ENCODE data around the gene JAK1.

- no peak for TF ChIP-seq CTCF (IDR thresholded peaks at IDR 0.05)
- TF ChIP-seq POLR2A (IDR thresholded peaks at IDR 0.05): no peak
Observed at GRCh38 chr1:64928325-64928724, 38.0 kb downstream of the JAK1 start.
